NCI-H146 treated with DMSO at 0.1 percent for 48 hours (cell line): ENCODE results near the gene GABBR2.

Source experiments
- DNase-seq: peaks from one replicate; lab custom pipeline; 2025; ENCODE audit not compliant: unreplicated experiment; lab: John Stamatoyannopoulos, UW

The GABBR2 gene

DNA sequence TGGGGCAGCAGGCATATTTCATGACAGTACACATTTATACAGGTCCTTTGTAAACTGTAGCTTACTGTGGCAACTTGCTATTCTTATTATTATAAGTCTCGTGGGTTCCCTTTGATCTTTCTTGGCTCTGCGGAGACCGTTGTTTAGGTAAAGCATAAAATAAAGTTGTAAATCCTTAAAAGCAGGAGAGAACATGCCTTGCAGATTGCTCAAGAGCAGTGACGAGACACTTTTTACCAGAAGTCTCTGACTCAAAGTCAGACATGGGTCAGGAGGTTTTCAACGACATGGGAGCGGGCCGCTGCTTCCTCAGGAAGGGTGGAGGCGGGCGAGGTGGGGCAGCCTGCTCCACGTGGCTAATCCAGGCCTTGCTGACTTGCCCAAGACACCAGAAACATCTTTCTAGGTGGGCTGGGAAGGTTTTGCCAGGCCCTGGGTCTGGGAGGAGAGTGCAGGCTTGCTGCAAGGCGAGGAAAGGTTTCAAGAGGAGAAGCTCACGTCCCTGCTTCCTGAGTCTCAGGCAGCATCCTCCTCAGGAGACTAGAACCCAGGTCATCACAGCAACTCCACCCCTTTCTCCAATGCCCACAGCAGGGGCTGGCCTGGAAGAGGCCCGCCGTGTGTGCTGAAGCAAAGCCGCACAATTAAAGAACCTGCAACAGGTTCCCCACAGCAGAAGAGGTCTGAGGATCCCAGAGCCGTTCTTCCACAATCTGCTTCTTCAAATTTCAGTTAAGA lies 459.8 kb downstream of the GABBR2 start:
- DNase-seq, result no peak

GRCh38 chr9:98247831-98248657 lies 460.7 kb downstream of the GABBR2 start:
- no peak for DNase-seq

DNA sequence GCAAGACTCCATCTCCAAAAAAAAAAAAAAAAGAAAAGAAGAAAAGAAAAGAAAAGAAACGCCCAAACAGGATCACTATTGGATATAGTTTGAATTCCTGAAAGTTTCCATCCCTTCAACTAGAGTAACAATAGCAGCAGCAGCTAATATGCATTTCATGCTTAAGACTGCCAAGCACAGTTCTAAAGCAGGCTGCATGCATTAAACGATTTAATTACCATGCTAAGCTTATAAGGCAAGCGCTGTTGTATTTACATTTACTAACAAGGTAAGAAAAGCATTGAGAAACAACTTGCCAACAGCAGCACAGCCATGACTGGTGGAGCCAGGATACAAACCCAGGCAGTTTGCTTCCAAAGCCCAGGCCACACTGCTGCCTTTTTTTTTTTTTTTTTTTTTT lies 466.3 kb downstream of the GABBR2 start:
- DNase-seq, result no peak

DNA sequence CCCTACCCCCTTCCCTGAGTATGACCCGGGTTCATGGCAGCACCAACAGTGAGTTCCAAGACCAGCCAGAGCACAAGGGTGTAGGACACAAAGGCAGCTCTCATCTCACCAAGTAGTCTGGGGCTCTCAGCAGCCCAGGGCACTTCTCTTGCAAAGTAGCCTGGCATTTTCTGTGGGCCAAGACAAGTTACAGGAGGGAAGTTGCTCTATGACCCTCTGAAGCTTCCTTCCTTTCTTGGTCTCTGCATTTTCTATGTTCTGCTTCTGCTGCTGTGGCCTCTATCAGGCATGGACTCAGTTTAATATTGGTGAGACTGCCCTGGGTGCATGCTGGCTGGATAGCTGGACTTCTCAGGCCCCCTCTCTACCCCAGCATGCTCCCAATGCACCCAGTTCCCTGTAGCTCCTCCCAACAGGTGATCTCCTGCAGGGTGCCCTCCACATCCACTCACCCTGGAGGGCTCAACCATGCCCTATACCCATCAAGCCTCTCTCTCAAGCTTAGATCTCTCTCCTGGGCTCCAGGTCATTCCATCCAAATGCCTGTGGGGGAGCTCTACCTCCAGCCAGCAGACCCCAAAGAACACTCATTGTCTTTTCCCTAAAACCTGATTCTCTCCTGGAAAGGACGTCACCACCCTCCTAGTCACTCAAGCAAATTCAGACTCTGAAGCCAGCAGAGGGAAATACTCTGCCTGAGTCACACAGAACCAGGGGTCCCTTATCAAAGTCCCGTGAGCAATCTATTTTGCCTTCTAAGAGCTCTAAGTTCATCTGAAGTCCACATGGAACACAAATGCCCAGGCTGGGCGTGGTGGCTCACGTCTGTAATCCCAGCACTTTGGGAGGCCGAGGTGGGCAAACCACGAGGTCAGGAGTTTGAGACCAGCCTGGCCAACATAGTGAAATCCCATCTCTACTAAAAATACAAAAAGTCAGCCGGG lies 467.1 kb downstream of the GABBR2 start:
- no peak for DNase-seq

- DNase-seq, result no peak
Observed at GRCh38 chr9:98240475-98240874, 468.3 kb downstream of the GABBR2 start.
